Measurements from ENCODE around the gene EEFSEC.

GRCh38 chr3:128420289-128420688 is 267.0 kb downstream of the EEFSEC start:
- TF ChIP-seq CTCF (IDR thresholded peaks at IDR 0.05; ENCODE audit: insufficient read depth, low read length) (no peak), POLR2AphosphoS5 (IDR thresholded peaks at IDR 0.05; ENCODE audit: low read depth) (no peak), REST (IDR thresholded peaks at IDR 0.05; ENCODE audit: insufficient replicate concordance, low read depth) (no peak)

Data from HL-60 (cell line).